ENCODE data around the gene VASH1.

Gene VASH1

DNA sequence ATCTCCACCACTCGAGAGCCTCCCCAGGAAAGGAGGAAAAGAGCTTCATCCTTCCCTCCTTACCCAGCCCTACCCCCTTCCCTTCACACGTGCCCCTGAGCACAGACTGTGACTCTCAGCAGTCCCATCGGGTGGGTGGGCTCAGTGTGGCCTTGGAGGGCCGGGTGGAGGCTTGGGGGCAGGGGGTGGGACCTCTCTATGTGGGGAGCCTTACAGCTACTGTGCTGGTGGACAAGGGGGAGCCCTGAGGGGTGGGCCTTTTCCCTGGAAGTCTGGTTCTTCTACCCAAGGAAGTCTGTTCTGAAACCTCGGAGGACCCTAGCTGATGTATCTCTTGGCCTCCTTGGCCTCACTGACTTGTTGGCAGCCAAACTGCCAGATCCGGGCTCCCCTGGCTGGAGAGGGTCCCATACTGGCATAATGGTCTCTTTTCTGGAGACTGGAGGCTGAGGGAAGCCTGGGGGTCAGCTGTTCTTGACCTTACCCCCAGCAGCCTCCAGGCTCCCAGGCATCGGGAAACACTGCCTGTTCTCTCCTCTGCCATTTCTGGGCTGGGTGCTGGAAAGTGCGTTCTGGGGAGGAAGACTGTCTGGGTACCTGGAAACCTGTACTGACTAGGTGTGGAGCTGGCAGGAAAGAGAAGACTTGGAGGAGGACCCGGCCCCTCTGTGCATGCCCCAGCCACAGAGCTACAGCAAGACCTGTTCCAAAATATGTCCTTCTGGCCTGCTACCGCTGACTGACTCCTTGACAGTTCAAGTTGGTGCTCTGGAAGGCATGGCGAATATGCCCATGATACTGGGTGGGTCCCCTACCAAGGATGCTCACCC is 7.6 kb downstream of the VASH1 start:
- no peak for DNase-seq (ENCODE audit: extremely low read depth, low read depth)
- TF ChIP-seq CTCF (IDR thresholded peaks at IDR 0.05; ENCODE audit: low read depth, low read length), result no peak

DNA sequence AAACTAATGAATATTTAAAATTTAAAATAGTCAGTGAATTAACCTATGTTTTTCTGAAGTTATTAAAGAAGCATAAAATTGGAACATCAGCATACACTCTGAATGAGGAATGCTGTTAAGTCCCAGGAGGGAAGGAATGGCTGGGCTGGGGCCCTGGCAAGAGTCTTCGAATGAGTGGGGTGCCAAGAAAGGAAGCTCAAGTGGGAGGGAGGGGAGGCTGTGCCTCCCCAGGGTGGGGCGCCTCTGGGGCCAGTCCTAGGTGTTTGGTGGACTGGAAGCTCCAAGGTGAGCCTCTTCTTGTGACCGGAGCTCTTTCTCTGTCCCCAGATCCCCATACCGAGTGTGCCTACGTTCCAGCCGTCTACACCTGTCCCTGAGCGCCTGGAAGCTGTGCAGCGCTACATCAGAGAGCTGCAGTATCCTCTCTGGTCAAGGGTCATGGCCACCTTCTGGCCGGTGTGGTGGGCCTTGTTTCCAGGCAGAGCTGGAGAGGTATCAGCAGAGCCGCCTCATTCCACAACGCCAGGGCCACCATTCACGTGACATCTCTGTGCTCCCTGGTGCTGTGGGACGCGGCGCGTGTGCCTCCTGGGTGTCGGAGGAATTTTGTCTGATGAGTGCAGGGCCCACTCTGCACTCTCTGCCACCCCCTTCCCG is 8.5 kb downstream of the VASH1 start:
- no peak for TF ChIP-seq CTCF (IDR thresholded peaks at IDR 0.05; ENCODE audit: low read depth, low read length)

GRCh38 chr14:76770521-76771436 is 9.5 kb downstream of the VASH1 start:
- no peak for DNase-seq (ENCODE audit: extremely low read depth, low read depth)
- TF ChIP-seq CTCF (IDR thresholded peaks at IDR 0.05; ENCODE audit: low read depth, low read length), result no peak

More for the DNA sequence above, 8.5 kb downstream of the VASH1 start:
- DNase-seq (ENCODE audit: extremely low read depth, low read depth), result no peak

DNA sequence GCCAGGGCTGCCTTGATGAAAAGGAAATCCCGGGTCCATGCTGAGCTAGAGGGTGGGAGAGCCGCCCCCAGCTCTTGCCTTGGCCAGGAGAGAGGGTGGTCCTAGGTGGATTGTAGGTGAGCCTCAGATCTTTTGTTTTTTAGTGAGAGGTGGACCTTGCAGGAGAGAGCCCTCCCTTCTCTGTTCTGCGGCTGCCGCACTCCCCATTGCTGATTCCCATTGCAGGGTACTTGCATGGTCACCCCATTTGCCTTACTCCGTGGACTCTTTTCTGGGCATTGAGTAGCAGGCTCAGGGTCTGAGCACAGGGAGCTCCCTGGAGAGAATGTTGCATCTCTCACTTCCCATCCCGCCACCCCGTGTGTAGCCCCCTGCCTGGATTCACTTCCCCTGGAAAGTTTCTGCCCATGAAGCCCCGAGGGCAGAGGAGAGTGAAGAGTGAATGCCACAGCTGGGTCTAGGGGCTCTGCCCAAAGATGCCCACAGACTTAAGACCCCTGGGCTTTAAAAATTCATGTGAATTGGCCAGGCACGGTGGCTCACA is 10.2 kb downstream of the VASH1 start:
- TF ChIP-seq CTCF (IDR thresholded peaks at IDR 0.05; ENCODE audit: low read depth, low read length), result no peak
- DNase-seq (ENCODE audit: extremely low read depth, low read depth), result no peak

DNA sequence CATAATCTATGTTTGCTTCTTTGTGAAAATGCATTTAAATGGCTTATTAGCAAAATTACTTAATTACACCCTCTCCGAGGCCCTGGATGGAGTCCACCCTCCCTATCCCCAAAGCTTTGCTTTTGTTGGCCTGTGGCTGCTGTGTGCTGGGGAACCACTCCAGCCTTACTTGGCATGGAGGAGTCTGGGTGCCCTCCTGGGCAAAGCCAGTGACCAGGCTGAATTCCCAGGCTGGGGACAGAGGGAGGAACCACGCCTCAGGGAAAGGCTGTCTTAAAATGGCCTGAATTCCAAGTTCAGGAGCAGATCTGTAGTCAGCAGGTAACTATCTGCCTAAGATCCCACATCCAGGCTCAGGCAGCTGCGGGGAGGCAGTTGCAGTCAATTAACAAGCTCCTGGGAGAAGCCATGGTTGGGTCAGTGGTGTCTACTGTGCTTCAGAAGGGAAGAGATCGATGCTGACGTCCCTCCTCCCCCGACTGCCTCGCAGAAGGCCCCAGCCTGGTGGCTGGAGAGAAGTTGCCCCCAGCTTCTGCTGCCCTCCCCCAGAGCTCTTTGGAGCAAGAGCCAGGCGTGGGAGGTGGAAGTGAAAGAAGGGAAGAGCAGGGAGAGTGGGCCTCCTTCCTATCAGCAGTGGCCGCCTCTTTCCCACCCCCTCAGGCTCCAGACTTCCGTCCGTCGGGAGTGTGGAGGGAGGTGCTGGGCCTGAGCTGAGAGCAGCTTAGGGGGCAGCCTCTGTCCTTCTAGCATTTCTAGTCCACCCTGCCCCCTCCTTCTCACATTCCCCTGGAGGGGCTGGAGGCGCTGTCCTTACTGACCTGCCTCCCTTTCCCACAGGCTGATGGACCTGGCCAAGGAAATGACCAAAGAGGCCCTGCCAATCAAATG is 11.3 kb downstream of the VASH1 start:
- DNase-seq (ENCODE audit: extremely low read depth, low read depth), result no peak
- no peak for TF ChIP-seq CTCF (IDR thresholded peaks at IDR 0.05; ENCODE audit: low read depth, low read length)

DNA sequence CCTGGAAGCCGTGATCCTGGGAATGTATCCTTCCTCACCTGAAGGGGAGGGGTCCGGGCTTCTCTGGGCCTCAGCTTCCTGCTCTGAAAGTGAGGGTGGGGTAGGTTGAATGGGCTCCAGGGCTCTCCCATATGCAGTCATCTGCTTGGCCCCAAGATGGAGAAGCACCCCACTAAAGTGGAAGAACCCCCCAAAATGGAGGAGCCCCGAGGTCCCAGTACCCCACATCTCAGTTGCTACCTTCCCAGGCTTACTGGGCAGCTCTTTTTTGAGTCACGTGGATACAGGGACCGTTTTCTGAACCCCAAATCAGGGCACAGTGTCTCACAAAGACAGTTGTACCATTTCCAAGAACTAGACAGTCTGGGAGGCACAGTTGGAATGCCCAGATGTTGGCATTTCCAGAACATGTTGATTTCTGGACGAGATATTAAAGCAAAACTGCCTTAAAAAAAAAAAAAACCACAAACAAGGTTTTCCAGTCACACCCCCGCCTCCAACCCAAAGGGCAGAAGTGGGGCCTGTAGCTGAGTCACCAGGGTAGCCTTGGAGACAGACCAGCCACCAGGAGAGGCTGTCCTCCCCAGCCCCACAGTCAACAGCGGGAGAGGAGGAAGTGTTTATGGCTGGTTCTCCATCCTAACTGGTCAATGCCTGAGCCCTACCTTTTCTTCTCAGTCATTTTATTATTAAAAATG is 12.1 kb downstream of the VASH1 start:
- DNase-seq (ENCODE audit: extremely low read depth, low read depth), result peak; percentile 47
- peak; percentile 12 for TF ChIP-seq CTCF (IDR thresholded peaks at IDR 0.05; ENCODE audit: low read depth, low read length)

All from AG09319 (cell line).